Choroid plexus epithelial cell (primary cell): Measurements from ENCODE around the gene CCDC121.

Experiments
- DNase-seq: peaks from one replicate; pipeline ENCODE4 v3.0.0-alpha.2; 2010; ENCODE audit warnings: low read depth
- H3K4me3 ChIP-seq: 2 replicates; pipeline ENCODE4 v1.5.1; 2011; ENCODE audit warnings: low read depth, mild to moderate bottlenecking, control low read depth, low read length, moderate library complexity
- CTCF ChIP-seq: conservative IDR thresholded peaks from 2 replicates; pipeline ENCODE4 v1.5.1; 2011; ENCODE audit warnings: low read depth, mild to moderate bottlenecking, control low read depth, inconsistent platforms, low read length, moderate library complexity

Gene CCDC121

DNA sequence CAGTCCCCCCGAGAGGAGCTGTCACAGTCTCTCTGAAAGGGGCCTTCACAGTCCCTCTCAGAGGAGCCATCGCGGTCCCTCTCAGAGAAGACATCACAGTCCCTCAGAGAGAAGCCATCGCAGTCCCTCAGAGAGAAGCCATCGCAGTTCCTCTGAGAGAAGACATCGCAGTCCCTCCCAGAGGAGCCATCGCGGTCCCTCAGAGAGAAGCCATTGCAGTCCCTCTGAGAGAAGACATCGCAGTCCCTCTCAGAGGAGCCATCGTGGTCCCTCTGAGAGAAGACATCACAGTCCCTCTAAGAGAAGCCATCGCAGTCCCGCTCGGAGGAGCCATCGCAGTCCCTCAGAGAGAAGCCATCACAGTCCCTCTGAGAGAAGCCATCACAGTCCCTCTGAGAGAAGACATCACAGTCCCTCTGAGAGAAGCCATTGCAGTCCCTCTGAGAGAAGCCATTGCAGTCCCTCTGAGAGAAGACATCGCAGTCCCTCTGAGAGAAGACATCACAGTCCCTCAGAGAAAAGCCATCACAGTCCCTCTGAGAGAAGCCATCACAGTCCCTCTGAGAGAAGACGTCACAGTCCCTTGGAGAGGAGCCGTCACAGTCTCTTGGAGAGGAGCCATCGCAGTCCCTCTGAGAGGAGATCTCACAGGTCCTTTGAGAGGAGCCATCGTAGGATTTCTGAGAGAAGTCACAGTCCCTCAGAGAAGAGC is 47.2 kb downstream of the CCDC121 start:
- no peak for DNase-seq

More for the DNA sequence above, 47.2 kb downstream of the CCDC121 start:
- H3K4me3 ChIP-seq = no peak overlapping the region
- TF ChIP-seq CTCF = no peak
